ENCODE measurements around the gene FCER2. TPM values are rescaled to one million over a fixed set of nuclear protein-coding genes. Genes with fewer than 3 reads are reported as not detected.

The FCER2 gene
- total RNA-seq, 1 donor from 2014 or later: 0.58 TPM

GRCh38 chr19:7661744-7662538 is 40.0 kb downstream of the FCER2 start:
- ATAC-seq (no peak), DNase-seq (no peak)
- H3K27ac ChIP-seq: no peak overlapping the region
- intact Hi-C loops (cut with DNase I): no loop called here
- peaks cover 8% of the 10 kb centered on the region for H3K4me1 ChIP-seq
- H3K36me3 ChIP-seq: no peaks in the 10 kb centered on the region
- peaks cover 3% of the 10 kb centered on the region for H3K27me3 ChIP-seq
- no peaks in the 10 kb centered on the region for H3K9me3 ChIP-seq
- TF ChIP-seq CTCF (IDR thresholded peaks at IDR 0.05): no peak
- no peak overlapping the region for H3K4me3 ChIP-seq

- H3K9me3 ChIP-seq: no peaks in the 10 kb centered on the region
- ATAC-seq (peak; percentile 63), DNase-seq (no peak)
- H3K27ac ChIP-seq: peak overlapping the region; percentile 79
- H3K27me3 ChIP-seq: no peaks in the 10 kb centered on the region
- H3K36me3 ChIP-seq: no peaks in the 10 kb centered on the region
- H3K4me3 ChIP-seq: no peak overlapping the region
- TF ChIP-seq CTCF (IDR thresholded peaks at IDR 0.05): no peak
- peaks cover 8% of the 10 kb centered on the region for H3K4me1 ChIP-seq
- intact Hi-C loops (cut with DNase I): no loop called here
These were observed 43.7 kb downstream of the FCER2 start for GRCh38 chr19:7658219-7658686.

- peak overlapping the region; percentile 79 for H3K27ac ChIP-seq
These were observed 44.7 kb downstream of the FCER2 start for GRCh38 chr19:7657131-7657751.

GRCh38 chr19:7655581-7655980 is 46.4 kb downstream of the FCER2 start:
- ATAC-seq: peak; percentile 49
- no peaks in the 10 kb centered on the region for H3K27me3 ChIP-seq
- H3K36me3 ChIP-seq: no peaks in the 10 kb centered on the region
- H3K4me3 ChIP-seq: no peak overlapping the region
- no peak for TF ChIP-seq CTCF (IDR thresholded peaks at IDR 0.05)
- no peaks in the 10 kb centered on the region for H3K9me3 ChIP-seq
- H3K27ac ChIP-seq: peak overlapping the region; percentile 79
- peaks cover 11% of the 10 kb centered on the region for H3K4me1 ChIP-seq
- intact Hi-C loops (cut with DNase I): no loop called here
- DNase-seq: no peak

More at GRCh38 chr19:7657131-7657751, 44.7 kb downstream of the FCER2 start:
- DNase-seq: peak; percentile 87
- no peak for TF ChIP-seq CTCF (IDR thresholded peaks at IDR 0.05)
- intact Hi-C loops (cut with DNase I): no loop called here
- no peaks in the 10 kb centered on the region for H3K9me3 ChIP-seq
- no peaks in the 10 kb centered on the region for H3K36me3 ChIP-seq
- H3K4me3 ChIP-seq: no peak overlapping the region
- peaks cover 10% of the 10 kb centered on the region for H3K4me1 ChIP-seq
- peak; percentile 83 for ATAC-seq
- H3K27me3 ChIP-seq: no peaks in the 10 kb centered on the region

GRCh38 chr19:7654401-7654800 is 47.5 kb downstream of the FCER2 start:
- Histone ChIP-seq H3K9me3 (no peaks in the 10 kb centered on the region), H3K4me3 (no peak overlapping the region), H3K27ac (no peak overlapping the region), H3K36me3 (no peaks in the 10 kb centered on the region), H3K27me3 (no peaks in the 10 kb centered on the region), H3K4me1 (peaks cover 11% of the 10 kb centered on the region)
- ATAC-seq: no peak
- intact Hi-C loops (cut with DNase I): no loop called here
- no peak for DNase-seq
- TF ChIP-seq CTCF (IDR thresholded peaks at IDR 0.05): no peak
